Neural cell (in vitro differentiated cells): ENCODE results near the gene FAM168B.

ENCODE experiments used
- EZH2 ChIP-seq: fragments of 200-600, 300-800 bp; shearing (Covaris generic), sonication (generic); IDR thresholded peaks from 2 replicates; pipeline ENCODE4 v1.6.1; 2014; ENCODE audit warnings: antibody characterized with exemption, low read length, borderline replicate concordance, mild to moderate bottlenecking; ENCODE audit not compliant: insufficient read depth, poor library complexity, severe bottlenecking
- RAD21 ChIP-seq: fragments of 450-650 bp; conservative IDR thresholded peaks from 2 replicates; pipeline ENCODE4 v1.6.1; 2014; ENCODE audit warnings: antibody characterized with exemption, mild to moderate bottlenecking, moderate library complexity
- TAF1 ChIP-seq: IDR thresholded peaks from 2 replicates; pipeline ENCODE4 v1.6.1; 2012; ENCODE audit warnings: low read depth
- TF ChIP-seq, protein P1 (sequence below): IDR thresholded peaks from 2 replicates; pipeline ENCODE4 v1.6.1; 2012; ENCODE audit warnings: borderline replicate concordance
- TF ChIP-seq, protein P2 (sequence below): fragments of 450-650 bp; IDR thresholded peaks from 2 replicates; pipeline ENCODE4 v1.5.1; 2014; ENCODE audit warnings: antibody characterized with exemption, mild to moderate bottlenecking, moderate library complexity; ENCODE audit not compliant: poor library complexity, severe bottlenecking

- TF ChIP-seq, protein P1, sequence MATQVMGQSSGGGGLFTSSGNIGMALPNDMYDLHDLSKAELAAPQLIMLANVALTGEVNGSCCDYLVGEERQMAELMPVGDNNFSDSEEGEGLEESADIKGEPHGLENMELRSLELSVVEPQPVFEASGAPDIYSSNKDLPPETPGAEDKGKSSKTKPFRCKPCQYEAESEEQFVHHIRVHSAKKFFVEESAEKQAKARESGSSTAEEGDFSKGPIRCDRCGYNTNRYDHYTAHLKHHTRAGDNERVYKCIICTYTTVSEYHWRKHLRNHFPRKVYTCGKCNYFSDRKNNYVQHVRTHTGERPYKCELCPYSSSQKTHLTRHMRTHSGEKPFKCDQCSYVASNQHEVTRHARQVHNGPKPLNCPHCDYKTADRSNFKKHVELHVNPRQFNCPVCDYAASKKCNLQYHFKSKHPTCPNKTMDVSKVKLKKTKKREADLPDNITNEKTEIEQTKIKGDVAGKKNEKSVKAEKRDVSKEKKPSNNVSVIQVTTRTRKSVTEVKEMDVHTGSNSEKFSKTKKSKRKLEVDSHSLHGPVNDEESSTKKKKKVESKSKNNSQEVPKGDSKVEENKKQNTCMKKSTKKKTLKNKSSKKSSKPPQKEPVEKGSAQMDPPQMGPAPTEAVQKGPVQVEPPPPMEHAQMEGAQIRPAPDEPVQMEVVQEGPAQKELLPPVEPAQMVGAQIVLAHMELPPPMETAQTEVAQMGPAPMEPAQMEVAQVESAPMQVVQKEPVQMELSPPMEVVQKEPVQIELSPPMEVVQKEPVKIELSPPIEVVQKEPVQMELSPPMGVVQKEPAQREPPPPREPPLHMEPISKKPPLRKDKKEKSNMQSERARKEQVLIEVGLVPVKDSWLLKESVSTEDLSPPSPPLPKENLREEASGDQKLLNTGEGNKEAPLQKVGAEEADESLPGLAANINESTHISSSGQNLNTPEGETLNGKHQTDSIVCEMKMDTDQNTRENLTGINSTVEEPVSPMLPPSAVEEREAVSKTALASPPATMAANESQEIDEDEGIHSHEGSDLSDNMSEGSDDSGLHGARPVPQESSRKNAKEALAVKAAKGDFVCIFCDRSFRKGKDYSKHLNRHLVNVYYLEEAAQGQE = no peak
- TF ChIP-seq, protein P2, sequence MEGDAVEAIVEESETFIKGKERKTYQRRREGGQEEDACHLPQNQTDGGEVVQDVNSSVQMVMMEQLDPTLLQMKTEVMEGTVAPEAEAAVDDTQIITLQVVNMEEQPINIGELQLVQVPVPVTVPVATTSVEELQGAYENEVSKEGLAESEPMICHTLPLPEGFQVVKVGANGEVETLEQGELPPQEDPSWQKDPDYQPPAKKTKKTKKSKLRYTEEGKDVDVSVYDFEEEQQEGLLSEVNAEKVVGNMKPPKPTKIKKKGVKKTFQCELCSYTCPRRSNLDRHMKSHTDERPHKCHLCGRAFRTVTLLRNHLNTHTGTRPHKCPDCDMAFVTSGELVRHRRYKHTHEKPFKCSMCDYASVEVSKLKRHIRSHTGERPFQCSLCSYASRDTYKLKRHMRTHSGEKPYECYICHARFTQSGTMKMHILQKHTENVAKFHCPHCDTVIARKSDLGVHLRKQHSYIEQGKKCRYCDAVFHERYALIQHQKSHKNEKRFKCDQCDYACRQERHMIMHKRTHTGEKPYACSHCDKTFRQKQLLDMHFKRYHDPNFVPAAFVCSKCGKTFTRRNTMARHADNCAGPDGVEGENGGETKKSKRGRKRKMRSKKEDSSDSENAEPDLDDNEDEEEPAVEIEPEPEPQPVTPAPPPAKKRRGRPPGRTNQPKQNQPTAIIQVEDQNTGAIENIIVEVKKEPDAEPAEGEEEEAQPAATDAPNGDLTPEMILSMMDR = no peak
- no peak for TF ChIP-seq TAF1
- no peak for TF ChIP-seq EZH2
- TF ChIP-seq RAD21 = no peak
Measured at GRCh38 chr2:131127076-131127475, 33.8 kb upstream of the FAM168B start.
